ENCODE results near the gene CD151. TPM values are rescaled to one million over a fixed set of nuclear protein-coding genes. Genes with fewer than 3 reads are reported as not detected.
A peak's percentile ranks its signal among the peaks of the same experiment; 100 is the strongest.

CD151 gene
- polyA plus RNA-seq, 10 donors, result 113 to 161 (median 135) TPM

- DNase-seq, result no peak
Observed at GRCh38 chr11:839875-840617, 7.3 kb downstream of the CD151 start.

DNA sequence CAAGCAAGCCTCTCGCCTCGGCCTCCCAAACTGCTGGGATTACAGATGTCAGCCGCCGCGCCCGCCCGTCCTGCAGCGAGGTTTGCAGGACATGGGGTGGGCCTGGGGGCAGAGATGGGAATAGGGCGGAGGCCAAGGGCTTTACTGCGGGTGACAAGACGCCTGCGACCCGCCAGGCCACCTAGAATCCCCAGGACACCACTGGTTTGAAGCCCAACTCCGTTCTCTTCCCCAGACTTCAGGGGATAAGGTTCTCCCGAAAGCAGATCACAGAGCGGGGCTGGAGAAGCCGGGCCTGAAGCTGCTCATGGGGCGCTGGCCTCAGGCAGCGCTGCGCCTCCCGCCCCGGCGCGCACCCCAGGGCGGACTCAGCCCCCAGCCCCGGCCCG, 9.2 kb downstream of the CD151 start:
- no peak for DNase-seq

DNA sequence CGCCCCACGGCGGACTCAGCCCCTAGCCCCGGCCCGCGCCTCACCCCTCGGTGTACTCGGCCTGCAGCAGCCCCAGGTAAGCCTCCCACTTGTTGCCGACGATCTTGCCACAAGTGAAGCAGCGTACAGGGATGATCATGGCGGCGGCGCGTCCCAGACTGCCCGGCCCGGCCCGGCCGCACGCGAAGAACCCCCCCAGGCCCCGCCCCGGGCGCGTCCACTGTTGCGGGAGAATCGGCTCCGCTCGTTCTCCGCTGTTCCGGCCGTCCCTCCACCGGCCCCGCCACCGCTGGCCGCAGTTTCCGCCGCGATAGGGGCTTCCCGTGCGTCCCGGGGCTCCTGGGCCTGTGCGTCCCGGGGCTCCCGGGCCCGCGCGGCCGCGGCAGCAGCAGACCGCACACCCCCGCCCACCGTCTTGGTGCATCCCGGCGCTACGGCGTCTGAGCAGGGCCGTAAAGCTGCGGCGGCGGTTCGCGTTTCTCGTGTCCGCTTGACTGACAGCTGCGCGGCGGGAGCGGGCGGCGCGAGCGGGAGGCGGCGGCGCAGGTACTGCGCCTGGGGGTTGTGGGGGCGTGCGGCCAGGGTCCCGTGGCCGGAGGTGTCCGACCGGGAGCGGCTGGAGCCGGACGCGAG, 9.7 kb downstream of the CD151 start, which contains the start of the genes POLR2L and TSPAN4:
Gene POLR2L (minus strand): TSS at position 160 of the 633 bp plus-strand sequence. CDS start 21 bp downstream, at position 139.
Gene TSPAN4 (plus strand): TSS at position 483 of the 633 bp plus-strand sequence. CDS start 7,453 bp downstream, outside the sequence.
- peak; percentile 88 to 96 (median 91) for DNase-seq

- DNase-seq, result peak in 1 of 3 donors; percentile 69
Observed at GRCh38 chr11:843086-843734, 10.5 kb downstream of the CD151 start.

DNA sequence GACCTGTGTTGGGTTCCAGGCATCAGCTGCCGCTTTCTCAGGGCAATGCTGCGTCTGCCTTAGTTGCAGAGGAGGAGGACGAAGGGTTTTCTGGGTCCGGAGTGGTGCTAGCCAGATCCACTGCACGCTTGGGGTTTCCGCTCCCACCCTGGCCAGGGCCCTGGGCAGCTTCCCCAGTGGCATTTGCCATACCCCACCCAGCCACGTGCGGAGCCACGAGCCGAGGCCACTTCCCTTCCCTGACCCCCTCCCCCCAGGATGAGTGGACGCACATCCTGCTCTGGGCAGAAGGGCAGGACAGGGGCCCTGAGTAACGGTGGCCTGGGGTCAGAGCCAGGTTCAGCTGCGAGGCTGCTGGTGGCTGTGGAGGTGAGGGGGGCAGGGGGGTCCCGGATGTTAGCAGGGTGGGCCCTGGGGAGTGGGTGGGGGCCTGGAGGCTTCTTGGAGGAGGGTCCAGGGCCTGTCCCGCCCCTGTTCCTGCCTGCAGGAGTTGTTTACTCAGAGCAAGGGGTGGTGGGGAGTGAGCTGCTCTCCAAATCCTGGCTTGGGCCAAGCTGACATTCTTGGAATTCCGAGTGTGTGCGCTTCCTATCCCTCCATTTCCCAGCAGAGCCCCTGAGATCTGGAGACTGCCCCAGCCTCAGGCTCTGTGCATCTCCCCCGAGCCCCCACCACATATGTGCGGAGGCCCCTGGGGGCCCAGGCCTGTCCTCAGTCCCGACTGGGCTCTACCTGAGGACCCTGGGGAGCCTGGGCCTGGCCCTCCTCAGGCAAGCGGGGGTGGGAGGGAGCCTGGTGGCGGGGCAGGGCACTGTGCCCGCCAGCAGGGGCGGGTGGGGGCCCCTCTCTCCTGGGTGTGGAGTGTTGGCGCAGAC, 11.3 kb downstream of the CD151 start:
- DNase-seq, result peak; percentile 87 to 94 (median 93)

- peak; percentile 92 to 95 (median 94) for DNase-seq
Observed at GRCh38 chr11:844693-845644, 12.2 kb downstream of the CD151 start.

- peak in 1 of 3 donors; percentile 46 for DNase-seq
Observed at GRCh38 chr11:845872-846495, 13.2 kb downstream of the CD151 start.

- DNase-seq, result no peak
Observed at GRCh38 chr11:846496-847098, 13.8 kb downstream of the CD151 start.

DNA sequence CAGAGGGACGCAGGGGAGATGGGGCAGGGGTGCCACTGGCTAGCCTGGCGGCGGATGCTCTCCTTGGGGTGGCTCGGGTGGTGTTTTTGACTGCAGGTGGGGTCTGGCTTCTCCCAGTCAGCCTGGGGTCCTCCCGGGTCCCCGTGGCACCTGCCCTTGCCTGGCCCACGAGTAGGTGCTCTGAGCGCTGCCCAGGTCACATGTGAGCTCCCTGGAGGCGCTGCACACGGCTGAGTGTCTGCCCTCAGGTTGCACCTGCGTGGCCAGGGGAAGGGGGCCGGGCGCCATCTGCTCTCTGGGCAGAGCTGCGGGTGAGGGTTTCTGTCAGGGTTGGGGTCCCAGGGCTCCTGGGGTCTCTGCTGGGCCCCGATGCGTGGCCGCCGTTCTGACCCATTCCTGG, 15.1 kb downstream of the CD151 start:
- no peak for DNase-seq

DNA sequence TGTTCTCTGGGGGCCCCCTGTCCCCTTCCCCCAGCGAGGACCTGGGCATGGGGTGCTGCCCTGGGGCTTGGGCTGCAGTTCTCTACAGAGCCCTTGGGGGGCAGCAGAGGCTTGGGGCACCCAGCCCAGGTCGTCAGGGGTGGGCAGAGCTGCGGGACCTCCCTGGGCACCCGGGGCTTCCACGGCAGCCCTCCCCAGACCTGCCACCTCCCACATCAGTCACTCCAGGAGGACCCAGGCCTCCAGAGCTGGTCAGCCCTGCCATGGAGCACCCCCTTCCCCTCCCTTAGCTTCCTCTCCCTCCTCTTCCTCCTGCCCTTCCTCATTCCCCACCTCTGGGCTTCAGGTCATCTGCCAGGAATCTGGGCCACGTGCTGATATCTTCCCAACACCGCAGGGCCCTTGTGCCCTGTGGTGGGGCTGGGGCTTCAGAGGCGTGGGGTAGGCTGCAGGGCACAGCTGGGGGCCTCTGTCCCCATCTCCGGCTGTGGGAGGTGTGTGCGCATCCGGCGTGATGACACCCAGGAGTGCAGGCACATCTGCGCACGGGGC, 15.7 kb downstream of the CD151 start:
- peak in 1 of 3 donors; percentile 59 for DNase-seq

GRCh38 chr11:849104-849824, 16.5 kb downstream of the CD151 start:
- peak in 1 of 3 donors; percentile 76 for DNase-seq

GRCh38 chr11:849951-850774, 17.4 kb downstream of the CD151 start:
- peak in 1 of 3 donors; percentile 60 for DNase-seq

GRCh38 chr11:850775-851763, 18.3 kb downstream of the CD151 start:
- peak in 1 of 3 donors; percentile 57 for DNase-seq

DNA sequence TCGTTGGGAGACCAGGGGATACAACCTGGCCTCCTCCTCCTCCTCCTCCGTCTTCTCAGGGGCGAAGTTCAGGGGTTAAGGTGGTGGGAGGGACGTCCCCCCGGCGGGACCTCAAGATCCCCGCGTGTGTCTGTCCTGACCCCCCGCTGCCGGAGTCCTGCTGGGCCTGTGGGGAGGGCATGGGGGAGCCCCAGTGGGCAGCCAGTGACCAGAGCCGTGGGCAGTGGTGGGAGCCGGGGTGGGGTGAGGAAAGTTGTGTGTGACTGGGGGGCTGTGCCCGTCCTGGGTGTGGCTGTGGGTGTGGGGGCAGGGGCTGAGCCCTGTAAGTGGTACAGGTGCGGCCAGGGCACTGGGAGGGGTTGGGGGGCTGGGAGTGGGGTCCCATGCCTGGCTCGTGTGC, 20.0 kb downstream of the CD151 start:
- DNase-seq, result no peak

GRCh38 chr11:853682-854448, 21.1 kb downstream of the CD151 start:
- DNase-seq, result no peak
